Upper lobe of left lung (tissue), 6 donors: Measurements from ENCODE around the gene HAP1. TPM values are rescaled to one million over a fixed set of nuclear protein-coding genes. Genes with fewer than 3 reads are reported as not detected.
"Not testable (repeated sequence)": the region's sequence is repeated elsewhere in the genome, so short reads cannot be mapped to it uniquely, and the experiment has no call there.

Experiments used
- ATAC-seq, 2 donors: fragments of 200-7000 bp; cut with Tn5 transposase; one replicate each; pipeline ENCODE4 v1.9.1; 2022; ENCODE audit warnings: mild to moderate bottlenecking in 2 of 2, moderate library complexity in 2 of 2; ENCODE audit not compliant: low FRiP score in 2 of 2
- DNase-seq, 2 donors: peaks; one replicate each; pipeline ENCODE4 v3.0.0-alpha.2; 2019 to 2020
- H3K27ac ChIP-seq, 4 donors: fragments of 200-600 bp; sonication (generic); one replicate each; pipeline ENCODE4 v1.5.1; 2016 to 2019
- H3K27me3 ChIP-seq, 4 donors: fragments of 200-600 bp; sonication (generic); one replicate each; pipeline ENCODE4 v1.5.1; 2017 to 2019
- H3K36me3 ChIP-seq, 4 donors: fragments of 200-600 bp; sonication (generic); one replicate each; pipeline ENCODE4 v1.5.1; 2016 to 2019
- H3K4me1 ChIP-seq, 4 donors: fragments of 200-600 bp; sonication (generic); one replicate each; pipeline ENCODE4 v1.5.1; 2018 to 2019
- H3K4me3 ChIP-seq, 4 donors: fragments of 200-600 bp; sonication (generic); one replicate each; pipeline ENCODE4 v1.5.1; 2017 to 2019; ENCODE audit warnings: mild to moderate bottlenecking in 2 of 4, moderate library complexity in 1 of 4
- H3K9me3 ChIP-seq, 4 donors: fragments of 200-600 bp; sonication (generic); one replicate each; pipeline ENCODE4 v1.5.1; 2018 to 2019
- EP300 ChIP-seq, 4 donors: sonication (generic); formaldehyde crosslinking; IDR thresholded peaks; one replicate each; pipeline ENCODE4 v1.5.1; 2017; ENCODE audit warnings: antibody characterized with exemption in 4 of 4, control low read depth in 2 of 4
- POLR2A ChIP-seq, 4 donors: fragments of 450-650 bp; IDR thresholded peaks; one replicate each; pipeline ENCODE4 v1.5.1; 2016 to 2017; ENCODE audit warnings: antibody characterized with exemption in 4 of 4, mild to moderate bottlenecking in 2 of 4
- POLR2AphosphoS5 ChIP-seq, 2 donors: sonication (generic); formaldehyde crosslinking; IDR thresholded peaks; one replicate each; pipeline ENCODE4 v1.5.1; 2017; ENCODE audit warnings: antibody characterized with exemption in 2 of 2
- WGBS, 2 donors: methylation state at CpG; one replicate each; pipeline ENCODE4 v1.1.5; 2017 to 2018; 5-methylcytosine and 5-hydroxymethylcytosine counted together
- total RNA-seq, 6 donors: library from RNA; depleted of rRNA in 4 of 6; stranded (reverse); fragments of >200 nt in 4 of 6; gene quantifications; one replicate each; pipeline versions ENCODE4 v1.1.0 to v1.2.1, GENCODE V29; 2016 to 2021
- TF ChIP-seq, protein P1 (sequence below), 6 experiments: fragments of 450-650 bp in 4 of 6; fragments of 200-600 bp in 2 of 6; sonication (generic) in 2 of 6; IDR thresholded peaks; one replicate each; pipeline ENCODE4 v1.5.1; 2016 to 2019; ENCODE audit warnings: antibody characterized with exemption in 6 of 6
- donor health status: DM: no; HTN: no; CAD: no; lungs with moderate emphysema.
- donor health status: DM: no; HTN: yes; CAD: no; lungs with severe emphysema.

The HAP1 gene
- total RNA-seq, 6 donors from 2014 or later = 0.14 to 1.0 (median 0.59) TPM; not detected in 2

DNA sequence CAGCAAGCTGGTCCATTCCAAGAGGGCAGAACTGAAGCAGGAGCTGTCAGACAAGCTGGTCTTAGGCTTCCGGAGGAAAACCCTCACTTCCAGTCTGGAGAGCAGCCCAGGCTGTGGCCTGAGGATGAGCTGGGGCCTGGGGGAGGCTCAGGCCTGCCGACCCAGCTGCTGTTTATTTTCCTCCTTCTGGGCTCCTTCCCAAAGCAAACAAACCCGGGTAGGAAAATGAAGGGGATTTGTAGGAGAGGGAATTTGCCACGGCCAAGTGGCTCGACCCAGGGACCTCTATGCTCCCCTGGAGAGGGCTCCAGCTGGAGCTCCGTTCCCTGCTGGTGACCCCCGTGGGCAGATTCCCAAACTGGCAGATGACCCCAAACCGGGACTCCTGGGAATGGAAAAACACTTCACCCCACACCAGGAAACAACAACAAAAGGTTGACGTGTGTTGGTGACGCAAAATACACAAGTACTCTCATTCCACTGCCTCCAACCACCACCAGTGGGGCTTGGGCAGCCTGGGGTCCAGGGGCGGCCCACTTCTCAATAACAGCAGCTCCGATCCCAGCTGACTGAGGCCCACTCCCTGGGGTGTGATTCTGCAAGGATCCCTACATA, 43.2 kb upstream of the HAP1 start:
- H3K27ac ChIP-seq = peak overlapping the region; percentile 83 to 90 (median 88)
- H3K9me3 ChIP-seq = no peaks in the 10 kb centered on the region
- H3K27me3 ChIP-seq = no peaks in the 10 kb centered on the region
- H3K4me3 ChIP-seq = no peak overlapping the region
- TF ChIP-seq POLR2AphosphoS5 (IDR thresholded peaks at IDR 0.05) (peak; percentile 6 to 13), POLR2A (IDR thresholded peaks at IDR 0.05) (no peak), EP300 (IDR thresholded peaks at IDR 0.05) (peak in 1 of 4 donors; percentile 62)
- TF ChIP-seq, protein P1, sequence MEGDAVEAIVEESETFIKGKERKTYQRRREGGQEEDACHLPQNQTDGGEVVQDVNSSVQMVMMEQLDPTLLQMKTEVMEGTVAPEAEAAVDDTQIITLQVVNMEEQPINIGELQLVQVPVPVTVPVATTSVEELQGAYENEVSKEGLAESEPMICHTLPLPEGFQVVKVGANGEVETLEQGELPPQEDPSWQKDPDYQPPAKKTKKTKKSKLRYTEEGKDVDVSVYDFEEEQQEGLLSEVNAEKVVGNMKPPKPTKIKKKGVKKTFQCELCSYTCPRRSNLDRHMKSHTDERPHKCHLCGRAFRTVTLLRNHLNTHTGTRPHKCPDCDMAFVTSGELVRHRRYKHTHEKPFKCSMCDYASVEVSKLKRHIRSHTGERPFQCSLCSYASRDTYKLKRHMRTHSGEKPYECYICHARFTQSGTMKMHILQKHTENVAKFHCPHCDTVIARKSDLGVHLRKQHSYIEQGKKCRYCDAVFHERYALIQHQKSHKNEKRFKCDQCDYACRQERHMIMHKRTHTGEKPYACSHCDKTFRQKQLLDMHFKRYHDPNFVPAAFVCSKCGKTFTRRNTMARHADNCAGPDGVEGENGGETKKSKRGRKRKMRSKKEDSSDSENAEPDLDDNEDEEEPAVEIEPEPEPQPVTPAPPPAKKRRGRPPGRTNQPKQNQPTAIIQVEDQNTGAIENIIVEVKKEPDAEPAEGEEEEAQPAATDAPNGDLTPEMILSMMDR (IDR thresholded peaks at IDR 0.05) = peak in 3 of 6 experiments; percentile 5 to 27 (median 15)
- 11 to 21% methylated on average over 7 to 12 of the region's 12 CpGs for WGBS, 2 donors
- H3K4me1 ChIP-seq = peaks cover 82 to 94% (median 89%) of the 10 kb centered on the region in 4 donors
- DNase-seq (peak in 1 of 2 donors; percentile 69), ATAC-seq (peak; percentile 81 to 83)
- H3K36me3 ChIP-seq = no peaks in the 10 kb centered on the region

DNA sequence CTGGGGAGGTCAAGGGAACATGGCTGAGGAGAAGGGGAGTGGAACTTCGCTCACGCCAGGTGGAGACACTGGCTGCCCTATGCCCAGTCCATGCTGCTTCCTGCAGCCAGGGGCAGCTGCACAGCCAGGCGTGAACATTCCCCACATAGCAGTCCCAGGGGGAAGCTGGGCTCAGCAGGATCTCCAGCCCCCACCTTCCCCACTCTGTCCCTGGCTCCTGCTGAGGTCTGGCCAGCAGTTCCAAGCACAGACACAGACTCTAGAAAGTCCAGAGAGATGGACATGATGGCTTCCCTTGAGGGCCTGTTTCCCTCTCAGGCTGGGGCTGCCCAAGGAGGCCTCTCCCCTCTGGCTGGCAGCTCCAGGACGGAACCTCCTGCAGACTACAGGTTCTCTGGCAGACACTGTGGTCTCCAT, 42.7 kb upstream of the HAP1 start:
- 18 to 28% methylated on average over 4 of the region's 4 CpGs for WGBS, 2 donors
- peak overlapping the region; percentile 83 to 90 (median 88) for H3K27ac ChIP-seq
- peak; percentile 23 to 50 for ATAC-seq
- TF ChIP-seq EP300 (IDR thresholded peaks at IDR 0.05) = no peak
- no peak for TF ChIP-seq POLR2A (IDR thresholded peaks at IDR 0.05)
- TF ChIP-seq, protein P1 (IDR thresholded peaks at IDR 0.05) = peak in 3 of 6 experiments; percentile 46 to 62 (median 55)
- TF ChIP-seq POLR2AphosphoS5 (IDR thresholded peaks at IDR 0.05) = peak in 1 of 2 donors; percentile 7
- no peak overlapping the region for H3K4me3 ChIP-seq
- no peaks in the 10 kb centered on the region for H3K27me3 ChIP-seq
- H3K36me3 ChIP-seq = peaks cover 0 to under 1% (median 0%) of the 10 kb centered on the region in 4 donors
- peaks cover 82 to 94% (median 89%) of the 10 kb centered on the region in 4 donors for H3K4me1 ChIP-seq
- H3K9me3 ChIP-seq = no peaks in the 10 kb centered on the region
- no peak for DNase-seq

DNA sequence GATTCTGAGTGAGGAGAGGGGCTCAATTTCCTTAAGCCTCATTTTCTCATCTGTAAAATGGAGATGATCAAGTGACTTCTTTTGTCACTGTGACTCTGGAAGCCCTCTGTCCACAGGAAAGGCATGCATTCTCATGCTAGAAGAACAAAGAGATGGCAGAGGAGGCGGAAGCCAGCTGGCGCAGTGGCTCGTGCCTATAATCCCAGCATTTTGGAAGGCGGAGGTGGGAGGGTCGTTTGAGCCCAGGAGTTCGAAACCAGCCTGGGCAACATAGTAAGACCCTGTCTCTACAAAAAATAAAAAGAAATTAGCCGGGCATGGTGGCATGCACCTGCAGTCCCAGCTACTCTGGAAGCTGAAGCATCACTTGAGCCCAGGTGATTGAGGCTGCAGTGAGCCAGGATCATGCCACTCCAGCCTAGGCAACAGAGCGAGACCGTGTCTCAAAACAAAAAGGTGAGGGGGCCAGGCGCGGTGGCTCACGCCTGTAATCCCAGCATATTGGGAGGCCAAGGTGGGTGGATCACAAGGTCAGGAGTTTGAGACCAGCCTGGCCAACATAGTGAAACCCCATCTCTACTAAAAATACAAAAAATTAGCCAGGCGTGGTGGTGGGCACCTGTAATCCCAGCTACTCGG, 41.9 kb upstream of the HAP1 start:
- WGBS, 2 donors = 73% methylated on average over 14 of the region's 14 CpGs

DNA sequence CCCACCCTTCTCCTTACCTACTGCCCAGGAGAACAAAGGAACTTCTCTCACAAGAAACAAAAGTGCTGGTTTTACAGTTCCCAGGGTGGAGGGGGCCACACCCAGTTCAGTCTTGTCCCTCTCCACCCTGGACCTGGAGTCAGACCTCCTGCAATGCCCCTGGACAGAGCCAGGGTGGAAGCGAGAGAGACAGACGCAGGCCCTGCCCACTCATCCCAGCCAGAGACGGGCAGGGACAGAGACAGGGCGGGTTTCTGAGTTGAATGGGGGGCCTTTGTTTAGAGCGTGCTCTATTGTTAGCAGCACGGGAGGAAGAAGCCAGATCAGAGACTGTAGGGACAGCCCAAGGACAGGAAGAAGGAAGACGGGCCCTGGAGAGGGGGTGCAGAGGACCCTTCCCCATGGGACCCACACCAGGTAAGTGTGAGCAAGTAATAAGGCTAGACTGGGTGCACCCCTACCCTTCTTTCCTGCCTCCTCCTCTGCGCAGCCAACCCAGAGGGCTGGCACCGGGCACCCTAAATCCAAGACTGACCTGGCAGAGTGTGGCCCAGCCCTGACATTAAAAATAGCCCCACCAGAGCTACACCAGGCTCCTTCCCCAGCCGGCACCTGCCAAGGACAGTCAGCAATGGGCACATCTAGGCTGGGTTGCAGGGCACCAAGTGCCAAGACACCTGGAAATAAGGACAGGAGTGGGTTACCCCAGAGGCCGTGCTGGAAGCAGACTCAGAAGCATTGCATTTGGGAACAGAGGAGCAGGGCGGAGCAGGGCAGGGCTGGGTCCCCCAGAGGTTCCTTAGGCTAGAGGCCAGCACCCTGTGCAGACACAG, 41.2 kb upstream of the HAP1 start:
- no peak for DNase-seq
- WGBS, 2 donors = 56 to 69% methylated on average over 11 to 12 of the region's 12 CpGs
- H3K9me3 ChIP-seq = no peaks in the 10 kb centered on the region
- no peak for TF ChIP-seq POLR2A (IDR thresholded peaks at IDR 0.05)
- TF ChIP-seq, protein P1 (IDR thresholded peaks at IDR 0.05) = no peak
- no peak for TF ChIP-seq POLR2AphosphoS5 (IDR thresholded peaks at IDR 0.05)
- no peak for TF ChIP-seq EP300 (IDR thresholded peaks at IDR 0.05)
- no peak for ATAC-seq
- no peak overlapping the region for H3K4me3 ChIP-seq
- H3K27ac ChIP-seq = peak overlapping the region; percentile 71 to 90 (median 85)
- no peaks in the 10 kb centered on the region for H3K27me3 ChIP-seq
- peaks cover under 1 to 16% (median 11%) of the 10 kb centered on the region in 4 donors for H3K36me3 ChIP-seq
- H3K4me1 ChIP-seq = peaks cover 75 to 86% (median 82%) of the 10 kb centered on the region in 4 donors

More for the DNA sequence above, 41.9 kb upstream of the HAP1 start:
- not testable (repeated sequence) for H3K4me3 ChIP-seq, DNase-seq, H3K27me3 ChIP-seq, H3K36me3 ChIP-seq, H3K9me3 ChIP-seq, ATAC-seq
- Histone ChIP-seq H3K27ac (peak overlapping the region; percentile 71 to 90 (median 85)), H3K4me1 (peaks cover 78 to 91% (median 85%) of the 10 kb centered on the region in 4 donors)

DNA sequence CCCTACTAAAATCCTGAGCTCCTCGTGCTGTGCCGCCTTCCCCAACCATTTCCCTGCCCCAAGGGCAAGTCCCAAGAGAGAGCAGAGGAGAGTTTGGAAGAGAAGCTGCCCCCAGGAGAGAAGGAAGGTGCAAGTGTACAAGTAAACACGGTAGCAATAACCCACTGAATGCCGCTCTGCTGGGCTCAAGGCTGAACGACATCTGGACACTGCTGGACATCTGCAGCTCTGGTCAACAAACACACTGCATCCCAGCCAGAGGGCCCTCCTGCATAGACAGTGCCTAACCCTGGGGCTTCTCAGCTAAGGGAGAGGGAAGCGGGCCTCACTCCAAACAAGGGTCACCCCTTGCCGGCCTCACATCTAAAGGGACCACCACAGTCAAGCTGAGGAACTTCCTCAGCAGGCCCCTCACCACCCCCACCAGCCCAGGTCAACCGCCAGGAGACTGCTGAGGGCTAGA, 39.3 kb upstream of the HAP1 start:
- Histone ChIP-seq H3K27ac (peak overlapping the region; percentile 44 to 90 (median 78)), H3K4me1 (peaks cover 67 to 70% (median 69%) of the 10 kb centered on the region in 4 donors), H3K4me3 (no peak overlapping the region), H3K36me3 (peaks cover 6 to 33% (median 30%) of the 10 kb centered on the region in 4 donors), H3K27me3 (no peaks in the 10 kb centered on the region), H3K9me3 (no peaks in the 10 kb centered on the region)
- TF ChIP-seq, protein P1 (IDR thresholded peaks at IDR 0.05) = no peak
- TF ChIP-seq EP300 (IDR thresholded peaks at IDR 0.05) = no peak
- ATAC-seq (no peak), DNase-seq (no peak)
- WGBS, 2 donors = 71 to 80% methylated on average over 5 to 8 of the region's 8 CpGs
